GM12875 (cell line): Measurements from ENCODE around the gene CLNS1A.

Experiments used
- H3K4me3 ChIP-seq: one replicate; pipeline ENCODE4 v1.5.1; 2011; ENCODE audit warnings: low read depth, low read length, control low read depth
- TF ChIP-seq, protein P1 (sequence below): IDR thresholded peaks from 2 replicates; pipeline ENCODE4 v1.5.1; 2011; ENCODE audit warnings: low read depth, mild to moderate bottlenecking, control low read depth, inconsistent platforms, low read length, moderate library complexity, borderline replicate concordance; ENCODE audit not compliant: insufficient read depth

Gene CLNS1A

DNA sequence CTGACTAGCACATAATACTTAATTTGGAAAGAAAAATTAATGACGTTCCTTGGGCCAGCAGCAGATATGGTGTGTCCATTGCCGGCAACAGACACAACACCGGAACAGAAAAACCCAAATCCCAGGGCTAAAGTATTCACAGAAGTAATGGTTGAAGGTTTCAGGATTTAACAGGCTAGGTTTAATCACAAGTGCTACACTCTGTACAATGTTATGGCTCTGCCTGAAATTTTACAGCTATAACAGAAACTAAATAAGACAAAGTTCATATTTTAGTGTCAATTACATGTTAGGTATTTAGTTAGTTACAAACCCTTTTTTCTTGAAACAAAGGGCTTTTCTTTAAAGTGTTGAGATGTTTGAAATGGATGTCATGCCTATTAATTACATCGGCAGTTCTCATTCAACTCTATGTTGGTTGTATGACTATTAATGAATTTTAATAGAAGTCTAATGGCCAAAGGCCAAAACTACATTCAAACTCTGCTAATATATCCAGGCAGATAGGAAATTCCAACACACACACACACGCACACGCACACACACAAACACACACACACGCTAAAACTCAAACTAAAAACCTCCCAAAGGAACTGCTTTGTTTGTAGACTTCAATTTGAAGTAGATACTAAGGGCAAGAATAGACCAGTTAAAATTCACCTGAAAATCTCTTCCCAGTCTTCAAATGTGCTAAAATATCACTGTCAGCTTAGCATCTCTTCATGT is 27.8 kb upstream of the CLNS1A start:
- TF ChIP-seq, protein P1, sequence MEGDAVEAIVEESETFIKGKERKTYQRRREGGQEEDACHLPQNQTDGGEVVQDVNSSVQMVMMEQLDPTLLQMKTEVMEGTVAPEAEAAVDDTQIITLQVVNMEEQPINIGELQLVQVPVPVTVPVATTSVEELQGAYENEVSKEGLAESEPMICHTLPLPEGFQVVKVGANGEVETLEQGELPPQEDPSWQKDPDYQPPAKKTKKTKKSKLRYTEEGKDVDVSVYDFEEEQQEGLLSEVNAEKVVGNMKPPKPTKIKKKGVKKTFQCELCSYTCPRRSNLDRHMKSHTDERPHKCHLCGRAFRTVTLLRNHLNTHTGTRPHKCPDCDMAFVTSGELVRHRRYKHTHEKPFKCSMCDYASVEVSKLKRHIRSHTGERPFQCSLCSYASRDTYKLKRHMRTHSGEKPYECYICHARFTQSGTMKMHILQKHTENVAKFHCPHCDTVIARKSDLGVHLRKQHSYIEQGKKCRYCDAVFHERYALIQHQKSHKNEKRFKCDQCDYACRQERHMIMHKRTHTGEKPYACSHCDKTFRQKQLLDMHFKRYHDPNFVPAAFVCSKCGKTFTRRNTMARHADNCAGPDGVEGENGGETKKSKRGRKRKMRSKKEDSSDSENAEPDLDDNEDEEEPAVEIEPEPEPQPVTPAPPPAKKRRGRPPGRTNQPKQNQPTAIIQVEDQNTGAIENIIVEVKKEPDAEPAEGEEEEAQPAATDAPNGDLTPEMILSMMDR = no peak
- no peak overlapping the region for H3K4me3 ChIP-seq

DNA sequence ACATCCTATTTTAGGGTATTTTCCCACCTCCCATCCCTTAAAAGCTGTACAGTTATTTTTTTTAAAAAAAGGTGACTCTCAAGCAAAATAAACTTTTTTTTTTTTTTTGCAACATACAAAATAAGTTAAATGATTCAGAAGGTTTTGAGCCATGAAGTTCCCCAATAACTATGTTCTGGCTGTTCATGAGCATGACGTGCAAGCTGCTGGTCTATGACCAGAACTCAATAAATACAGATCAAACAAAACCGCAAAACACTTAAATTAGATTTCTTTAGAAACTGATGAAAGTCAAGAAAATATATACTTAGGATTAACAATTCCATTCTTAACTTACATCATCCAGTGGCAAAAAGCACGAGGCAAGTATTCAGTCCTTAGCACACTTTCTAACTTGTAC is 24.1 kb upstream of the CLNS1A start:
- TF ChIP-seq, protein P1 = no peak

DNA sequence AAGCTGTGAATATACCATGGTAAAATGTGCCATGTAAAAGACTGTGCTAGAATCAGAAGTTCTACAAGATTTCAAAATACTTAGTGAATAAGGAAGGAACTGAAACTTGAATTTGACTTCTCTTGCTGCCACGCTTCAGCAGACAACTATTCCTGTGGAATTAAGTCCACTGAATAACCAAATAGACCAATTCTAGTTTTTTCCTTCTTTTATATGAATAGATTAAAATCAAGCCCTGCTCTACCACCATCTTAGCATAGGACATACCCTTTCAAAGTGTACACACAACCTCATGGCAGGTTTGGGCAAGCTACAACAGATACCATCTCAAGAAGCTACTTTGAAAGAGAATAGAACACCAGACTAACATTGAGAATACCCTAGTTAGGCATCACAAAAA is 23.4 kb upstream of the CLNS1A start:
- TF ChIP-seq, protein P1 = no peak
- no peak overlapping the region for H3K4me3 ChIP-seq

More for the DNA sequence above, 24.1 kb upstream of the CLNS1A start:
- H3K4me3 ChIP-seq = no peak overlapping the region

DNA sequence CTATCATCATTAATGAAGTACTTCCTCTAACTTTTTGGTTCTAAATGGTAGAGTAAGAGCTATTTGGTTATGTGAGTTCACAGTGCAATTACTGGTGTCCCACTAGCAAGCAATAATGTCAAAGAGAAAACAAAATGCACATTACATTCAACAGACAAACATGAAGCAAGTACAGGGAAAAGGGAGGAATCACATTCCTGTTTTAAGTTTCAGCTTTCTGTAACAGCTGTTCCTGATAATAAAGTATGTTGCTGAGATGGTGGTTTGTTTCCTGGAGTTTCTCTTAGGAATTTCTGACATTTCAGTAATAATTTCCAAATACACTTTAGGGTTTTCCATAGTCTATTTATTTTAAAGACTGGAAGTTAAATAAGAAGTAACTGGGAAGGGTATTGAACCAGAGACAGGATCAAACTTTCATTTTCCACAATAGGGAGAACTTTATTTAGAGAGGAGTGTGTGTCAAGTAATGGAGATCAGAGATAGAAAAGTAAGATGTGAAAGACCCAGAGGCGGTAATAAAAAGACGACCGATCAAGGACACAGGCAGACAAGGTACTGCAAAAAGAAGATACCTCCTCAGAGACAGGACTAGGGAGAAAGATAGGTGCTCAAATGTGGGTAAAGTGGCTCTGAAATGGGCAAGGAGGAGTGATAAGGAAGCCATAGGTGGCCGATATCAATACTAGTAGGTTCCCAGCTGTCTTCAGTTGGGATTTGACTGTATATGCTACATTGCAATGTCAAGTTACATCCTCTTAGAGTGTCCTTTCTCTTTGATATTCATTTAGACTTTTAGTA is 20.8 kb upstream of the CLNS1A start:
- TF ChIP-seq, protein P1 = no peak
- no peak overlapping the region for H3K4me3 ChIP-seq

DNA sequence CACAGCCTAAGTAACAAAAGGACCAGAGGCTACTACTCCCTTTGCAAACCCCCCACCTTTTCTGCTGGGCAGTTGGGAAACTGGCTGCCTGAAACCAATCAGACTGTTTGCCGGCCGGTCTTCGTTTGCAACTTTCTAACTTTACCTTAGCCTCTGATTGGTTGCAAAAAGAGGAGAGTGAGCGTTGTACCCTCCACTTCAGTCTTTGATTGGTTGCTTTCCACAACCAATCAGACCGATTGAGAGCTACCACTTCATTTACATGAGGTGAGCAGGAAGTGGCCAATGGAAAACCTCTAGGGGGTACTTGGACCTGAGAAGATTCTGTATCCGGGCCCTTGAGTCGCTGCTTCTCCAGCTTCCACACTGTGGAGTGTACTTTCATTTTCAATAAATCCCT is 18.8 kb upstream of the CLNS1A start:
- no peak overlapping the region for H3K4me3 ChIP-seq
- TF ChIP-seq, protein P1 = no peak

DNA sequence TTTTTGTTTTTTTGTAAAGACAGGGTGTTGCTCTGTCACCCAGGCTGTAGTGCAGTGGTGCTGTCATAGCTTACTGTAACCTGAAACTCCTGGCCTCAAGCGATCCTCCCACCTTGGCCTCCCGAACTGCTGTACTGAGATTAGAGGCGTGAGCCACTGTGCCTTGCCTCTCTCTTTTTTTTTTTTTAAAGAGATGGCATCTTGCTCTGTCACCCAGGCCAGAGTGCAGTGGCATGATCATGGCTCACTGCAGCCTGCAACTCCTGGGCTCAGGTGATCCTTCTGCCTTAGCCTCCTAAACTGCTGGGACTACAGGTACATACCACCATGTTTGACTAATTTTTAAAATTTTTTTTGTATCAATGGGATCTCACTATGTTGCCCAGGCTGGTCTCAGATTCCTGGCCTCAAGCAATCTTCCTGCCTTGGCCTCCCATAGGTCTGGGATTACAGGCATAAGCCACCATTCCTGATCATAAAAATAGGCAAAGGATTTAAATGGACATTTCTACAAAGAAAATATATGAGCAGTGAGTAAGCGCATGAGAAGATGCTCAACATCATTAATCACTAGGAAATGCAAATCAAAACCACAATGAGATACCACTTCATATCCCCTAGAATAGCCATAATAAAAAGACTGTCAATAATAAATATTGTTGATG is 17.3 kb upstream of the CLNS1A start:
- TF ChIP-seq, protein P1 = no peak
- H3K4me3 ChIP-seq = no peak overlapping the region
